Muscle of leg (tissue), 11 donors: ENCODE data around the gene TNP2. TPM values are rescaled to one million over a fixed set of nuclear protein-coding genes. Genes with fewer than 3 reads are reported as not detected.

ENCODE experiments used
- DNase-seq: peaks from one replicate; pipeline ENCODE4 v3.0.0; 2013
- H3K27ac ChIP-seq: one replicate; pipeline ENCODE4 v1.5.1; 2013; ENCODE audit warnings: mild to moderate bottlenecking, low read length, control low read depth
- H3K27me3 ChIP-seq: one replicate; pipeline ENCODE4 v1.6.1; 2013; ENCODE audit warnings: low read length; ENCODE audit not compliant: control insufficient read depth, insufficient read depth
- H3K36me3 ChIP-seq: one replicate; pipeline ENCODE4 v1.6.1; 2013; ENCODE audit warnings: low read length; ENCODE audit not compliant: control insufficient read depth, insufficient read depth
- H3K4me1 ChIP-seq: one replicate; pipeline ENCODE4 v1.6.1; 2013; ENCODE audit warnings: low read length; ENCODE audit not compliant: control insufficient read depth, insufficient read depth
- H3K4me3 ChIP-seq: one replicate; pipeline ENCODE4 v1.5.1; 2013; ENCODE audit warnings: low read length, control low read depth
- H3K9me3 ChIP-seq: replicated peaks from 2 replicates; pipeline ENCODE4 v1.6.1; 2013; ENCODE audit warnings: low read depth, low read length; ENCODE audit not compliant: control insufficient read depth
- WGBS: methylation state at CpG from one replicate; pipeline ENCODE4 v1.1.5; 2013; ENCODE audit warnings: missing lambda C conversion rate; ENCODE audit not compliant: insufficient coverage; 5-methylcytosine and 5-hydroxymethylcytosine counted together
- polyA plus RNA-seq, 8 donors: library from polyadenylated mRNA; unstranded; fragments of 120-200 nt; gene quantifications; one replicate each; pipeline versions ENCODE4 v1.2.1 to v1.2.3, GENCODE V29; 2013; ENCODE audit warnings: inconsistent platforms in 1 of 8, low replicate concordance in 1 of 8; ENCODE audit not compliant: insufficient read length in 8 of 8, insufficient read depth in 1 of 8
- total RNA-seq: library from RNA; stranded (reverse); fragments of 120-200 nt; gene quantifications from one replicate; pipeline ENCODE4 v1.2.4, GENCODE V29; 2013

TNP2 gene
- total and polyA plus RNA-seq, 9 donors, result not detected

- 81% methylated on average over 7 of the region's 9 CpGs for WGBS
Observed at GRCh38 chr16:11309895-11310633, 40.9 kb upstream of the TNP2 start.

GRCh38 chr16:11308493-11309283, 39.6 kb upstream of the TNP2 start:
- Histone ChIP-seq H3K27ac (no peak overlapping the region), H3K4me3 (no peak overlapping the region), H3K9me3 (no peaks in the 10 kb centered on the region), H3K27me3 (no peaks in the 10 kb centered on the region), H3K4me1 (no peaks in the 10 kb centered on the region), H3K36me3 (no peaks in the 10 kb centered on the region)
- WGBS, result 63% methylated on average over 11 of the region's 15 CpGs
- DNase-seq, result no peak

More at GRCh38 chr16:11309895-11310633, 40.9 kb upstream of the TNP2 start:
- Histone ChIP-seq H3K9me3 (no peaks in the 10 kb centered on the region), H3K27me3 (no peaks in the 10 kb centered on the region), H3K4me1 (peaks cover under 1% of the 10 kb centered on the region), H3K27ac (no peak overlapping the region), H3K4me3 (no peak overlapping the region), H3K36me3 (no peaks in the 10 kb centered on the region)
- DNase-seq, result no peak

DNA sequence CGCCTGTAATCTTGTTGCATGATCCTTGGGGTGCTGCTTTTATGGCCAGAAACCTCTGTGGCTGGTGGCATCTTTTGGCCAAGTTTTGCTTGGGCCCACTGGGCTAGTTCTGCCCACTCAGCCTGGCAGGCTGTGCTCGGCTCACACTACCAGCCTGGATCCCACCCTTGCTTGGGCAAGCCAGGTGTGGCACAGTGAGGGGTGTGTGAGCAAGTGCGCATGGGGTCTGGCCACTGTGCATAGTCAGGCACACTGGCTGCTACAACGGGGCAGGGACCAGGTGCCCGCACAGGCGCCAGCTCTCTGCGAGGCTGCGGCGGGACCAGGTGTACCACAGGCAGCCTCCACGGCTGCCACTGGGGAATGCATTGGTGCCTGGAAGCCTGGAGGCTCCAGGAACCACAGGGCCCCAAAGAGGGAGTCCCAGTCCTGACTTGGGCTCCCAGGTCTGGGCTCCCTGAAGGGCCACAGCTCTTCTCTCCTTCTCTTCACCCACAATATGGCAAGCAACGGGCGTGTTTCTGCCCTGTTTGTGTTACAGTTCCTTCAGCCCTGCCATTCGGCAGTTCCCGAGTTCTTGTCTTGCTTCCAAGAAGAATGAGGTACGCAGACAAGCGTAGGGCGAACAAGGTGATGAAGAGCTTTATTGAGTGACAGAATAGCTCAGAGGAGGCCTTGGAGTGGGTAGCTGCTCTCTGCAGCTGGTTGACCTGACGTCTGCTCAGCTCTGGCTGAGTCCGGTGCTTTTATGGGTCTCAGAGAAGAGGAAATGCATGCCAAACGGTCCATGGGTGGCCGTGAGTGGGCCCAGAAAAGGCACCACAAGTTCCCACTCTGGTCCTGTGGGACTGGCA, 38.7 kb upstream of the TNP2 start:
- Histone ChIP-seq H3K9me3 (no peaks in the 10 kb centered on the region), H3K4me1 (no peaks in the 10 kb centered on the region), H3K27ac (no peak overlapping the region), H3K36me3 (no peaks in the 10 kb centered on the region), H3K4me3 (no peak overlapping the region), H3K27me3 (no peaks in the 10 kb centered on the region)
- 65% methylated on average over 18 of the region's 21 CpGs for WGBS
- no peak for DNase-seq

DNA sequence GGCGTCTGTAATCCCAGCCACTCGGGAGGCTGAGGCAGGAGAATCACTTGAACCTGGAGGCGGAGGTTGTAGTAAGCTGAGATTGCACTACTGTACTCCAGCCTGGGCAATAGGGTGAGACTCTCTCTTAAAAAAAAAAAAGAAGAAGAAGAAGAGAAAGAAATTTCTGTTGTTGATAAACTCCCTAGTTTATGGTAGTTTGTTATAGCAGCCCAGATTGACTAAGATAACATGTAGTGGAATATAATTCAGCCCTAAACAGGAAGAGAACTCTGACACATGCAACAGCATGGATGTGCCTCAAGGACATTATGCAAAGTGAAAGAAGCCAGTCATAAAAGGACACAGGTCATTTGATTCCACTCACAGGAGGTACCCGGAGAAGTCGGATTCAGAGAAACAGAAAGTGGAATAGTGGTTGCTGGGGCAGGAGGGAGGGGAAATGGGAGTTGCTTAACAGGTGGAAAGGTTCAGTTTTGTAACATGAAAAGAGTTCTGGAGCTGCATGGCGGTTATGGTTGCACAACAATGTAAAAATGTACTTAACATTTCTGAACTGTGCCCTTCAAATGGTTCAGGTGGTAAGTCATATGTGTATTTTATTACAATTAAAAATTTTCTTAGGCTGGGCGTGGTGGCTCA, 38.0 kb upstream of the TNP2 start:
- no peaks in the 10 kb centered on the region for H3K36me3 ChIP-seq
- no peaks in the 10 kb centered on the region for H3K9me3 ChIP-seq
- no peak overlapping the region for H3K4me3 ChIP-seq
- no peaks in the 10 kb centered on the region for H3K27me3 ChIP-seq
- no peak for DNase-seq
- no peaks in the 10 kb centered on the region for H3K4me1 ChIP-seq
- no peak overlapping the region for H3K27ac ChIP-seq
- WGBS, result 76% methylated on average over 4 of the region's 7 CpGs

DNA sequence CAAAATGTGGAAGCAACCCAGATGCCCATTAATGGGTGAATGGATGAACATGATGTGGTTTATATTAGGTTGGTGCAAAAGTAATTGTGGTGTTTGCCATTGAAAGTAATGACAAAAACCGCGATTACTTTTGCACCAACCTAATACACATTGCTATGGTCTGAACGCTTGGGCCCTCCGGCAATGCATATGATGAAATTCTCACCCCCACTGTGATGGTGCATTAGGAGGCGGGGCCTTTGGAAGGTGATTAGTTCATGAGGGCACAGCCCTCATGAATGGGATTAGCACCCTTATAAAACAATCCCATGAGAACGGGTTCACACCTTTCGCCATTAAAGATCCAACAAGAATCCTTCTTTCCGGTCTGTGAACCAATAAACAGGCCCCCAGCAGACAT, 37.3 kb upstream of the TNP2 start:
- Histone ChIP-seq H3K27me3 (no peaks in the 10 kb centered on the region), H3K36me3 (no peaks in the 10 kb centered on the region), H3K4me1 (no peaks in the 10 kb centered on the region), H3K9me3 (no peaks in the 10 kb centered on the region), H3K27ac (no peak overlapping the region), H3K4me3 (no peak overlapping the region)
- 60% methylated on average over 3 of the region's 8 CpGs for WGBS
- no peak for DNase-seq

- no peak for DNase-seq
- Histone ChIP-seq H3K4me1 (no peaks in the 10 kb centered on the region), H3K4me3 (no peak overlapping the region), H3K27me3 (no peaks in the 10 kb centered on the region), H3K27ac (no peak overlapping the region), H3K9me3 (no peaks in the 10 kb centered on the region), H3K36me3 (no peaks in the 10 kb centered on the region)
- WGBS, result 63% methylated on average over 18 of the region's 18 CpGs
Observed at GRCh38 chr16:11303405-11304138, 34.4 kb upstream of the TNP2 start.

- H3K4me3 ChIP-seq, result no peak overlapping the region
- no peak for DNase-seq
- WGBS, result 0% methylated on average over 1 of the region's 4 CpGs
- no peaks in the 10 kb centered on the region for H3K36me3 ChIP-seq
- no peaks in the 10 kb centered on the region for H3K9me3 ChIP-seq
- H3K27me3 ChIP-seq, result no peaks in the 10 kb centered on the region
- H3K27ac ChIP-seq, result no peak overlapping the region
- H3K4me1 ChIP-seq, result no peaks in the 10 kb centered on the region
Observed at GRCh38 chr16:11302977-11303376, 33.9 kb upstream of the TNP2 start.

GRCh38 chr16:11301645-11302501, 32.7 kb upstream of the TNP2 start:
- DNase-seq, result no peak

DNA sequence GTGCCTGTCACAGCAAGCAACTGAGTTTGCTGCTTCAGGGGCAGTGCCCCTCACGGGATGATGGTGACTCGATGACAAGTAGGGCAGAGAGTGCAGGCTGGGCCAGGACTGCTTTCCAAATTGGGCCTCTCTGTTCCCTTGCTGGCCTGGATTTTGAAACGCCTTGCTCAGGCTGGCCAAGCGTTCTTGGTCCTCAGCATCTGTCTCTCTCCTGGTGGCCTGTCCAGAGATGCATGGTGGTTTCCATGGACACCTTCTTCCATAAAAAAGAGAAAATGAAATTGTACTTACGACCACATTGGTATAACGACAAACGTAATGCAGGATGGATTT, 31.4 kb upstream of the TNP2 start:
- WGBS, result 82% methylated on average over 3 of the region's 7 CpGs
- Histone ChIP-seq H3K27ac (no peak overlapping the region), H3K9me3 (no peaks in the 10 kb centered on the region), H3K4me3 (no peak overlapping the region), H3K36me3 (no peaks in the 10 kb centered on the region), H3K27me3 (no peaks in the 10 kb centered on the region), H3K4me1 (peaks cover 16% of the 10 kb centered on the region)
- DNase-seq, result no peak

More at GRCh38 chr16:11301645-11302501, 32.7 kb upstream of the TNP2 start:
- H3K36me3 ChIP-seq, result no peaks in the 10 kb centered on the region
- peaks cover 11% of the 10 kb centered on the region for H3K4me1 ChIP-seq
- no peak overlapping the region for H3K4me3 ChIP-seq
- WGBS, result 100% methylated on average over 1 of the region's 4 CpGs
- H3K27me3 ChIP-seq, result no peaks in the 10 kb centered on the region
- H3K9me3 ChIP-seq, result no peaks in the 10 kb centered on the region
- no peak overlapping the region for H3K27ac ChIP-seq
